GM21447 (cell line): Measurements from ENCODE around the gene CTNNB1.
"Not testable (repeated sequence)": the region's sequence is repeated elsewhere in the genome, so short reads cannot be mapped to it uniquely, and the experiment has no call there.

Experiments used
- ATAC-seq: cut with Tn5 transposase; IDR thresholded peaks from one replicate; pipeline ENCODE4 v1.9.1; 2021; ENCODE audit not compliant: unreplicated experiment

Gene CTNNB1

DNA sequence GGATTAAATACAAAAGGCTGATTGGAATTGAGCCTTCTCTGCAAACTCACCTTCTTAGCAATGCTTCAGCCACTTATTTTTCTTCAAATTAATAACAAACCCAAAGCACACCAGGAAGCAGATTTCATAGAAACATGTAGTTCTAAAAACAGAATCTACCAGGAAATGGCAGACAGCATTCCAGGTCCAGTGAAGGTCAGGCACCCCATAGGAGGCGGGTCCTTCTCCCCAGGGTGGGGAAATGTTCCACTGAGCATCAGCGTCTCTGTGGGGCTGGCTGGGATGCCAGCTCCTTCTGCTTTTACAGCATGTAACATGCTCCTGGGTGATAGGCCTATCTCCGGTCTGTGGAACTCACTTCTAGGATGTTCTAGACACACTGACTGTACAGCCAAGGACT lies 49.2 kb downstream of the CTNNB1 start:
- no peak for ATAC-seq

DNA sequence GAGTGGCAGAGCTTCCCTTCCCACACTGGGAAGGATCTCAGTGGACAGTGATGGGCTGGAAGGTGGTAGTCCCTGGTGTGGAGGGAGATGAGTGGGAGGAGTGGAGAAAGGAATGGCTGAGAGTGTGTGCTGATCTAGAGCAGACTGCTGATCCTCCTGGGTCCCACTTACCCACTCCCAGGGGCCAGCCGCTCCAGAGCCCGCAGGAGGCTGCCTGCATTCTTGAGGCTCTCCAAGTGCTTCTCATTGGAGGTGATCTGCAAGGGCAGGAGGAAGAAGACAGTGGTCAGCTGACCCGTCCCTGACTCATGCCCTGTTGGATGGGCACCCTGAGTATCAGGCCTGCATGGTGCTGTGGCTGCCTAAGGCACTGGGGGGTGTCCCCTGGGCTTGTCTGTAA lies 50.0 kb downstream of the CTNNB1 start:
- ATAC-seq, result no peak

DNA sequence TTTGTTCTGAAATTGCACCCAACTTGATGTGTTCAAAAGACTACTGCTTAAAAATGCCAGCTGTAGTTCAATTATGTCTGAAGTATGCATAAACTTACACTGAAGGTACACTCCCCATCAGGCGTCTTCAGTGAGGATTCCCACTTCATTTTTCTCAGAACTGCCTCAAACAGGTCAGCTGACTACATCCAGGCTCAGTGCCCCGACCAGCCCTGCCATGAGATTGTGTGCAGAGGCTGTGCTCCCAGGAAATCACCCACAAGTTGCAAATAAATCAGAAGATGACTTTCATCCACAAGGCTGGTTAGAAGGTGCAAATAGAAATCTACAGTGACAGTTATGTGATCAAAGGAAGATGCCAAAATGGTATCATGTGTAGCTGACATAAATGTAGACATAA lies 51.5 kb downstream of the CTNNB1 start:
- ATAC-seq, result no peak

DNA sequence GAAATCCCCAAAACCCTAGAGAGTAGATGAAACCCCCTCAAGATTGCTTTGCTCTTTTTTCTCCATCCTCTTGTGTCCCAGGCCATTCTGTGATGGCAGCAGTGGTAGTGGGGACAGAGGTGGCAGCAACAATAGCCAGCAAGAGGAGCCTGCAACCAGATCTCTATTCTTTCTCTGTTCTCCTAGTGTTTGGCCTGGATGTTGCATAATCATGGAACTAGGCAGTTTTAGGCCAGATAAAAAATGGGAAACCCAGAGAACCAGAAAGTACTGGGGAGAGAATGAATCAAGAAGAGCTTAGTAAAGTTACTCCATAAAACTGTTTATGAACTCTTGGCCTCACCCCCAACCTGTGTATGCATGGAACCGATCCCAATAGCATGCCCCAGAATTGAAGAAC lies 52.3 kb downstream of the CTNNB1 start:
- ATAC-seq, result no peak

DNA sequence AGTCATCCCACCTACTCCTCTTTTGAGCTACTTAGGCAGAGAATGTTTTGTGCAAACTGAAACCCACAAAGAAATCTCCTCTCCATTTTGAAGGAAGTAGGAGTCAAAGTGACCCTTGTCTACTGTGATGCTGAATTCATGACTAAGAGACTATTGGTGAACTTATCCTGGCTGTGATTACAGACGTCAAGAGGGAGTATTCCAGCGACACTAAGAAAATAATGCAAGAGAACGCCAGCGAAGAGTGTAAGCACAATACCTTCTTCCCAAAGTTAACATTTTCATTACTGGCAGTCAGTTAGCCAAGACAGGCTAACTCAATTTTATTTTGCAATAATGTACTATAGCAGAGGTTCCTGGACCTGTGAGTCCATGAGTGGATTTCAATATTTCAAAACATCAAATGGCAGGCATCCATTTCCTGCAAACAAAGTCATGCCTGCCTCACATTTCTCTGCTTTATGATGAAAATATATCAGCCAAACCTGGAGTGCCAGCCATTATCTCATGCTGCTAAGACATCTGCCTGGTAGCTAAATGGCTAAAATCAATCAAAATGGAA lies 59.0 kb downstream of the CTNNB1 start:
- no peak for ATAC-seq

DNA sequence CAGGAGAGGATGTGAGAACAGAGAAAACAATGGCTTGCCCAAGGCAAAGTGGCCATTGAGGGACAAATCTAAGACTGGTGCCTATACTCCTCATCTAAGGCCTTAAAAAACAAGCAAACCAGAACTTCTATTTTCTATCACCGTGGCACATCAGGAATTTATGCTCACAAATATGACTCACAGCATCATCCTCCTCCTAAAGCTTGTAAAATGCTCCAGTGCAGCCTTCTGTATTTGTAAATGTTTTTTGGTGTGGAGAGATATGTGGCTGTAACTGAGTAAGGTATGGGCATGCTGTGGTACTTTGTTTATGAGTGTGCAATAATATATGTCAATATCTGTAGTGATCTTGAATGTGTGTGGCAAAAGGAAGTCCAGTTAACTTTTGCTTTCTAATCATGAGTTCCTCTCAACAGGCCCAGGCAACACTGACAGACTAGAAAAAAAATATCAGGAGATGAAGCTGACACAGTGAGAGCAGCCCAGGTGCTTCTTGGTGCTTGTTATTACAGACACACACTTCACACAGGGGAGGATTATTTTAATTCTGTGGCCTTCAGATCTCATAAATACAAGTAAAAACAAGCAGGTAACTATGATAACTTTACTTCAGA lies 60.3 kb downstream of the CTNNB1 start:
- no peak for ATAC-seq

DNA sequence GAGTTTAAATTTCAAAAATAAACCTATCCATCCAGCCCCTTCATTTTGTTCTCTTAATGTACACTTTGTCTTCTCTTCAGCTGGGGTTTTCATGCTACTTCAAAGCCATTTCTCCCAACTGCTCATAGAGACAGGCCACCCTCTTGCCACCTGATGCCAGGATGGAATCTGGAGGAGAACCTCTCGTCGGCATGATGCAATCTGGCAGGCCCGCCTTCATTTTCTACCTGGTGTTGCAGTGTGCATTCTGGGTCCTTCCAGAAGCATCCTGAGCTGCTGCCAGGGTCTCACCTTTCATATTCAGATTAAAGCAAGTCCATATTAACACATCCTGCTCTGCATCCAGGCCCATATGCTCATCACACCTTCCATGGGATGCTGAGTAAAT lies 60.8 kb downstream of the CTNNB1 start:
- ATAC-seq, result no peak

DNA sequence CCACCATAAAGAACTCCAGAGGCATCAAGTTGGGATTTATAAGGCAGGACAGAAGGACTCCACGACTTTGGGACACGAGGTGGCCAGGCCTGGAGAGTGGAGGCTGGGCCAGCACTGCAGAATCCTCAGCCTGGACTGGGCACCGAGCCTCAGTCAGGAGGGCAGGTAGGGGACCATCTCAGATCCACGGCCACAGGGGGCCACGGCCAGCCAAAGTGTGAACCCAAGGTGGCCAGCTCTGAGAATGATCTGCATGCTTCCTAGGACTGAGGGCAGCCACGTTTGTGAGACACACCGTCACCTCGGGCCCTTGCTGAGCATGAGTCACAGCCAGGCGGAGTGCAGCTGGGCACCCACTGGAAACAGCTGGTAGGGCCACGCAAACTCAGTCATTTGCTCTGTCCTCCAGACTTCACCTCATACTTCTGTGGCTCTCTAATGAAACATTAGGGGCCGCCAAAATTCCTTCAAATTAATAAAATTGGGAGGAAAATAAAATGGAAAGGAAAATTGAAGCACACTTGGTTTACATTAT lies 65.8 kb downstream of the CTNNB1 start:
- ATAC-seq, result no peak

DNA sequence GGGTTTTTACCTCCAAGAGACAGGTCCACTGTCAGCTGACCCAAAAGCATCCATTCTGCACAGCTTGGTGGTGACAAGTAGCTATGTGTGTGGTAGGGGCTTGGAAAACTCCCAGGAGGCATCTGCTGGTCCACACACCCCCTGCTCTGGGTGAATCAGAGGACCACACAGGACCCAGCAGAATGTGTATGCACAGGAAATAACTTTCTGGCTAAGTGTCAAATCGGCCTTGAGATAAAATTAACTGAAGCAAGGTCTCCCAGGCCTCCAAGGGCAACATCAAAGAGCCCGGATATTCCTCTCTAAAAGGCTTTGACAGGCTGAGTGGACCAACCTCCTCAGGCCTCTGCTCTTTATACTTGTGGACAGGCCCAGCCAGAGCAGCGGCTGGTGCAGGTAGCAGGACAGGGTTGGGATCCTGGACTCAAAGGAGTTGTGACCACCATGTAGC lies 66.5 kb downstream of the CTNNB1 start:
- ATAC-seq, result no peak

DNA sequence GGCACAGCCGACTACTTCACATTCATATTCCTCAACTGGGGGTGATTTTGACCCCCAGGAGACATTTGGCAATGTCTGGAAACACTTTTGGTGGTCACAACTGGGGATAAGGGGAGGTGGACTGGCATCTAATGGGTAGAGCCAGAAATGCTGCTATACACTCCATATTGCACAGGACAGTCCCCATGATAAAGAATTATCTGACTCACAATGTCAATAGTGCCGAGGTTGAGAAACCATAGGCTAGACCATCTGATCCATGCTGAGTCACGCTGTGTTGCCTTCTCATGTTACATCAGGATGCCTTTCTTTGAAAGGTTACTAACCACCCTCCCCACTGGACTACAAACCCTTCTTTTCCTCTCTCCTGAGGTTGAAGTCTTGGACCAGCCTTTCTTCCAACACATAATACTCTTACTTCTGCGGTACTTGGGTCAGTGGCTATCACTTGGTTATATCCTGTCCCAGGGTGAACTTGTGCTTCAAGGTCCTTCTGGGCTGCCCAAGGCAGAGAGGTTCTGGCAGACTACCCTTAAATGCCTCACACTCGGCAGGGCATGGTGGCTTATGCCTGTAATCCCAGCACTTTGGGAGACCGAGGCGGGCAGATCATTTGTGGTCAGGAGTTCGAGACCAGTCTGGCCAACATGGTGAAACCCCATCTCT lies 68.8 kb downstream of the CTNNB1 start:
- ATAC-seq, result no peak

DNA sequence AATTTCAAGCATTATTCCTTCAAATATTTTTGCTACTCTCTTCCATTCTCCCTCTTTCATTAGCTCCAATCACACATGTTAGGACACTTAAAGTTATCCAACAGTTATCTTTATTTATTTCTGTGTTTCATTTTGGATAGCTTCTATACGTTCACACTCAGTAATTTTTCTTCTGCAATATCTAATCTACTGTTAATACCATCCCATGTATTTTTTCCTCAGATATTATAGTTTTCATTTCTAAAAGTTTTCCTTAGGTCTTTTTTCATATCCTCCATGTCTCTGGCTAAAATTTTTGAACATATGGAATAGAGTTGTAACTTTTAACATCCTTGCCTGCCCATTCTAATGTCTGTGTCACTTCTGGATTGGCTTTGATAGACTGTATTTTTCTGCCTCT lies 73.4 kb downstream of the CTNNB1 start:
- ATAC-seq, result no peak

DNA sequence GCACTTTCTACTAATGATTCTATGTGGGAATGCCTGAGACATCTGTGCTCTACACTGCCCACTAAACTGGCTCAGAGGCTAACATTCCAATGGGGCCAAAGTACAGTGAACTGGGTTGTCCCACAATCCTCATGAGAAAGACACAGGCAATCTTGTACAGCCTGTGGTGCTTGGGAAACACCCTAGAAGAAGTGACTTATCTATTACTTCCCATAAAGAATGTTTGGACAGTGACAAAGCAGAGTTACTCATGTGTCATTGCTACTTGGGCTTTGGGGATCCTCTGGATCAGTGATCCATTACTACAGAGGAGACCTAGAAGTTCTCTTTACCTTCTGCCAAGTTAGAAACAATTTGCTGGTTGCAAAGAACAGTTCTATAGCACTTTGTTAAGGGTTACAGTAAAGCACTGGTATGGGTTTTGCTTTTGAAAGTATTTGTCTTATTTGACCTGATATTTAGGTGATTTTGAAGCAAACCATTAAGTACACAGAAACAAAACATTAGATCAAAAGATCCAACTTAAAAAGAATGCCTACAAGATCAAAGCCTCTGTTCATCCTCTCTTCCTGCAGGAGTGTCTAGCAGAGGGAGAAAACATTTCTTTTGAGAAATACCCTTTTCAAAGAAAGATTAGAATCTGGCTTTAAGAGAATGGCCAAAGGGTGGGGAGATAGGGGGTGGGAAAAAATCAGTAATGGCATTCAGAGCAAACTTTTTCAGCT lies 75.8 kb downstream of the CTNNB1 start:
- ATAC-seq, result no peak

DNA sequence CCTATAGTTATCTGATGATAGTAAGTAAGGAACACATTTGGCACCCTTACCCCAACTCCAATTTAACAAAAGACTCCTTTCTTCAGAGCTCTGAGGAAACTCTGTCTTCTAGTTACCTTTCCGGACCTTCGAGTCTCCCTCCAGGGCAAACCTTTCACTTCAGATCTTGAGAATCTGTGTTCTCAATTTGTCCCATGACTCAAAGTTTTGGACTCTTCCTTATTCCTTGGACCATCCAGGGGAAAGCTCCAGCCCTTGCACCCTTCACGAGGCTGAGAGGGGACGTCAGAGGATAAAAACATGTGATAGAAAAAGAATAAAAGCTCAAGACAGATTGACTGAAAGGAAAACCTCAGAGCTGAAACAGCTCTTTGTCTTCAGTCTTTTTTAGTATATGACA lies 76.9 kb downstream of the CTNNB1 start:
- ATAC-seq, result no peak

DNA sequence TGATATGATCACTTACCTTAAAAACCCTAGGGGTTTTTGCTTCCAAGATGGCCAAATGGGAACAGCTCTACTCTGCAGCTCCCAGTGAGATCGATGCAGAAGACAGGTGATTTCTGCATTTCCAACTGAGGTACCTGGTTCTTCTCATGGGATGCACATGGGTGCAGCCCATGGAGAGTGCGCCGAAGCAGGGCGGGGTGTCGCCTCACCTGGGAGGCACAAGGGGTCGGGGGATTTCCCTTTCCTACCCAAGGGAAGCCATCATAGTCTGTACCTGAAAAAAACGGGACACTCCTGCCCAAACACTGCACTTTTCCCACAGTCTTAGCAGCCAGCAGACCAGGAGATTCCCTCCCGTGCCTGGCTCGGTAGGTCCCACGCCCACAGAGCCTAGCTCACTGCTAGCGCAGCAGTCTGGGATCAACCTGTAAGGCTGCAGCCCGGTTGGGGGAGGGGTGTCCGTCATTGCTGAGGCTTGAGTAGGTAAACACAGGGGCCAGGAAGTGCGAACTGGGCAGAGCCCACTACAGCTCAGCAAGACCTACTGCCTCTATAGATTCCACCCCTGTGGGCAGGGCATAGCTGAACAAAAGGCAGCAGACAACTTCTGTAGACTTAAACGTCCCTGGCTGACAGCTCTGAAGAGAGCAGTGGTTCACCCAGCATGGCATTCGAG lies 78.6 kb downstream of the CTNNB1 start:
- ATAC-seq, result no peak

DNA sequence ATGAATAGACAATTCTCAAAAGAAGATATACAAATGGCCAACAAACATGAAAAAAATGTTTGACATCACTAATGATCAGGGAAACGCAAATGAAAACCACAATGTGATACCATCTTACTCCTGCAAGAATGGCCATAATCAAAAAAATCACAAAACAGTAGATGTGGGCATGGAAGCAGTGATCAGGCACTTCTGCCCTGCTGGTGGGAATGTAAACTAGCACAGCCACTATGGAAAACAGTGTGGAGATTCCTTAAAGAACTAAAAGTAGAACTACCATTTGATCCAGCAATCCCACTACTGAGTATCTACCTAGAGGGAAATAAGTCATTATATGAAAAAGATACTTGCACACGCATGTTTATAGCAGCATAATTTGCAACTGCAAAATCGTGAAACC lies 85.6 kb downstream of the CTNNB1 start:
- ATAC-seq, result not testable (repeated sequence)

DNA sequence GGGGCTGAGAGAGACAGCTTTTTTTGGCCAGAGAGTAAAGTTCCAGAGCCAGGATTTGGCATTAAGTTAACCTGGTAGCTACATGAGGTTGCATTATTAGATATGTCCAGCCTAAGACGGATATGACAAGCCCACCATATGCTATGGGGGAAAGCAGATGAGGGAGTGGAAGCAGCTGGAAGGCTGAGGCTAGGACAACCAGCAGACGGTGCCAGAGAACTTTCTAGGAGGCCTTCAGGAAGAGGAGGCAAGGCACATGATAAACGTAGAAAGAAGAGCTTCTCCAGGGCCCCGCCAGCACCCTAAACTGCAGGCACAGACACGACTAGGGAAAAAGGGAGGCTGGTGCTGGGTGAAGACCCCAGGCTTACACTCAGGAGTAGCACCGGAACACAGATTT lies 87.0 kb downstream of the CTNNB1 start:
- ATAC-seq, result no peak

DNA sequence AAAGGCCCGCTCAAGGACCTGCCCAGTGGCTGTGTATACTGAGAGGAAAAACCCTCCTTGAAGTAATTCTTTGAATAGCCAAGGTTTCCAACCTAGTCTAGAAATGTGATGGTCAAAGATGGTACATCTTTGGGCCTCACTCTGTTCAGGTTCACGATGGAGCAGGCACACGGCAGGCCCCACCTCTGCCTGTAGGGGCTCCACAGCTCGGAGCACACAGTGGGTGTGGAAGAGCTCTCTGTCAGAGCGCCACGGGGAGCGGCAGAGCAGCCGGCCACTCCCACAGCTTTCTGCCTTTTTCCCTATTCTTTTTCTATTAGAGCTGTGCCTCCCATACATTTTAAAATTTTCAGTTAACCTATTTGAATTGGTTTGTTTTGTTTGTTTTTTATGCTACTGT lies 89.5 kb downstream of the CTNNB1 start:
- ATAC-seq, result no peak
